K562 (cell line): ENCODE results near the gene GALNT17. TPM values are rescaled to one million over a fixed set of nuclear protein-coding genes. Genes with fewer than 3 reads are reported as not detected.

Experiments
- ATAC-seq: fragments of 200-7000 bp; cut with Tn5 transposase; 3 replicates; pipeline ENCODE4 v1.9.1; 2020; ENCODE audit warnings: moderate library complexity
- BruUV-seq: library from RNA; stranded (reverse); fragments of 400-500 nt; replicated peaks from 2 replicates; lab custom pipeline; 2021; lab: Mats Ljungman, UMichigan
- CTCF ChIA-PET: fragments of 300-600 bp; formaldehyde crosslinking; extraction: SDS; loops from one replicate; lab custom pipeline; 2021; ENCODE audit warnings: low intra/inter-chr PET ratio; lab: Yijun Ruan, JAX
- POLR2A ChIA-PET: fragments of 300-600, 350-650 bp; sonication (Branson Sonifier 250); formaldehyde crosslinking; extraction: SDS; loops from one replicate; lab custom pipeline; 2021; ENCODE audit warnings: antibody characterized with exemption, inconsistent platforms; lab: Yijun Ruan, JAX
- DNase-seq, 4 experiments: peaks; one replicate each; pipeline versions ENCODE4 v3.0.0 to v3.0.0-alpha.2; 2011 to 2018; ENCODE audit warnings: low spot score in 3 of 4, mixed read lengths in 3 of 4; ENCODE audit errors: extremely low read depth in 1 of 4
- FAIRE-seq: peaks from 2 replicates; lab custom pipeline; 2011; peaks lifted over from hg19 to GRCh38; lab: Jason Lieb, UNC
- H2AFZ ChIP-seq: 2 replicates; pipeline ENCODE4 v1.6.0; 2011; ENCODE audit warnings: low read depth, low read length, control low read depth, inconsistent platforms
- H3K27ac ChIP-seq: fragments of 200-600 bp; 3 replicates; pipeline ENCODE4 v1.8.0; 2011; ENCODE audit warnings: low read depth, mild to moderate bottlenecking, control low read depth, inconsistent platforms, low read length, moderate library complexity, mixed read lengths; ENCODE audit errors: extremely low read depth
- H3K27me3 ChIP-seq, 2 experiments: fragments of 300-600 bp in 1 of 2; 2 replicates in 1 of 2; 3 replicates in 1 of 2; pipeline versions ENCODE4 v1.6.0 to v1.8.0; 2011; ENCODE audit warnings: inconsistent platforms in 2 of 2, low read length in 2 of 2, mild to moderate bottlenecking in 1 of 2, mixed read lengths in 1 of 2, moderate library complexity in 1 of 2; ENCODE audit not compliant: control insufficient read depth in 2 of 2, insufficient read depth in 2 of 2
- H3K36me3 ChIP-seq: fragments of 300-600 bp; 3 replicates; pipeline ENCODE4 v1.8.0; 2011; ENCODE audit warnings: mild to moderate bottlenecking, low read length, inconsistent platforms; ENCODE audit not compliant: control insufficient read depth, insufficient read depth
- H3K4me1 ChIP-seq, 2 experiments: fragments of 200-600 bp in 1 of 2; replicated peaks in 1 of 2; 2 replicates in 1 of 2; 3 replicates in 1 of 2; pipeline versions ENCODE4 v1.5.1 to v1.8.0; 2011; ENCODE audit warnings: inconsistent platforms in 2 of 2, low read length in 2 of 2, mild to moderate bottlenecking in 1 of 2, mixed read lengths in 1 of 2, moderate library complexity in 1 of 2; ENCODE audit not compliant: control insufficient read depth in 2 of 2, insufficient read depth in 2 of 2
- H3K4me2 ChIP-seq: 2 replicates; pipeline ENCODE4 v1.6.1; 2011; ENCODE audit warnings: low read length, control low read depth, inconsistent platforms, mixed read lengths; ENCODE audit not compliant: insufficient read depth
- H3K4me3 ChIP-seq: fragments of 200-600 bp; sonication (generic), shearing (Covaris generic); 2 replicates; pipeline ENCODE4 v1.5.1; 2016; ENCODE audit warnings: control low read depth, inconsistent platforms
- H3K79me2 ChIP-seq: fragments of 200-600 bp; 3 replicates; pipeline ENCODE4 v1.8.0; 2011; ENCODE audit warnings: low read length, inconsistent platforms; ENCODE audit not compliant: control insufficient read depth, insufficient read depth
- H3K9ac ChIP-seq, 2 experiments: 2 replicates each; pipeline versions ENCODE4 v1.6.0 to v1.6.1; 2011; ENCODE audit warnings: low read depth in 2 of 2, low read length in 2 of 2, control low read depth in 1 of 2, inconsistent platforms in 1 of 2, mild to moderate bottlenecking in 1 of 2, mixed read lengths in 1 of 2; ENCODE audit not compliant: insufficient read depth in 1 of 2
- H3K9me1 ChIP-seq: one replicate; pipeline ENCODE4 v1.6.0; 2011; ENCODE audit warnings: inconsistent platforms, mild to moderate bottlenecking, low read length, moderate library complexity; ENCODE audit not compliant: control insufficient read depth, insufficient read depth
- H3K9me3 ChIP-seq: replicated peaks from 2 replicates; pipeline ENCODE4 v1.5.1; 2011; ENCODE audit warnings: low read depth, low read length, inconsistent platforms; ENCODE audit not compliant: control insufficient read depth, insufficient read depth
- H4K20me1 ChIP-seq: replicated peaks from 2 replicates; pipeline ENCODE4 v1.6.1; 2011; ENCODE audit warnings: low read length, inconsistent platforms, mixed read lengths; ENCODE audit not compliant: control insufficient read depth, insufficient read depth
- CC2D1A ChIP-seq: fragments of 450-650 bp; IDR thresholded peaks from 2 replicates; pipeline ENCODE4 v1.6.1; 2017; ENCODE audit warnings: mild to moderate bottlenecking
- CHCHD3 ChIP-seq: fragments of 250-450 bp; sonication (Bioruptor Pico); IDR thresholded peaks from 2 replicates; pipeline ENCODE4 v2.1.2; 2022; ENCODE audit warnings: mild to moderate bottlenecking
- CHD2 ChIP-seq: IDR thresholded peaks from 2 replicates; pipeline ENCODE4 v1.6.1; 2011; ENCODE audit warnings: low read depth, low read length
- ETV5 ChIP-seq: sonication (generic); formaldehyde crosslinking; IDR thresholded peaks from 2 replicates; pipeline ENCODE4 v1.4.0; 2020; ENCODE audit warnings: low read depth, mild to moderate bottlenecking, missing genetic modification reagents
- FOXJ3 ChIP-seq: sonication (generic); formaldehyde crosslinking; IDR thresholded peaks from 2 replicates; pipeline ENCODE4 v1.4.0; 2020; ENCODE audit warnings: mild to moderate bottlenecking, missing genetic modification reagents
- HDAC3 ChIP-seq: fragments of 450-650 bp; IDR thresholded peaks from 2 replicates; pipeline ENCODE4 v1.6.1; 2018; ENCODE audit warnings: borderline replicate concordance, mild to moderate bottlenecking, moderate library complexity; ENCODE audit not compliant: partially characterized antibody
- NFXL1 ChIP-seq: fragments of 450-650 bp; formaldehyde crosslinking; IDR thresholded peaks from 2 replicates; pipeline ENCODE4 v1.4.0; 2021; ENCODE audit warnings: mild to moderate bottlenecking
- NR2C1 ChIP-seq, 2 experiments: fragments of 450-650 bp; IDR thresholded peaks; 2 replicates each; pipeline ENCODE4 v1.6.1; 2017; ENCODE audit warnings: mild to moderate bottlenecking in 2 of 2, antibody characterized with exemption in 1 of 2, inconsistent platforms in 1 of 2, missing compliant biosample characterization in 1 of 2, missing genetic modification characterization in 1 of 2
- POLR2AphosphoS2 ChIP-seq: IDR thresholded peaks from 2 replicates; pipeline ENCODE4 v1.6.1; 2012; ENCODE audit warnings: low read length, improper control_type of control experiment
- RBM34 ChIP-seq: fragments of 200-400 bp; formaldehyde crosslinking; IDR thresholded peaks from 2 replicates; pipeline ENCODE4 v1.6.1; 2018; ENCODE audit warnings: low read length, borderline replicate concordance; ENCODE audit not compliant: insufficient read depth
- STAT5B ChIP-seq: fragments of 250-450 bp; sonication (Bioruptor Pico); IDR thresholded peaks from 2 replicates; pipeline ENCODE4 v1.8.0; 2021; ENCODE audit warnings: mild to moderate bottlenecking, inconsistent platforms
- TCF3 ChIP-seq: sonication (generic); formaldehyde crosslinking; IDR thresholded peaks from 2 replicates; pipeline ENCODE4 v1.4.0; 2020; ENCODE audit warnings: mild to moderate bottlenecking, missing genetic modification reagents
- ZNF3 ChIP-seq: fragments of 250-450 bp; sonication (Bioruptor Pico); IDR thresholded peaks from 2 replicates; pipeline ENCODE4 v1.5.0; 2021; ENCODE audit warnings: mild to moderate bottlenecking, moderate library complexity
- WGBS: fragments of 100-300 bp; shearing (Covaris generic); methylation state at CpG from one replicate; pipeline ENCODE4 v1.1.6; 2016; ENCODE audit warnings: low coverage, mixed read lengths; ENCODE audit not compliant: insufficient coverage; ENCODE audit errors: missing lambda C conversion rate; 5-methylcytosine and 5-hydroxymethylcytosine counted together
- in situ Hi-C: fragments of 300-500 bp; cut with MboI; formaldehyde crosslinking; loops from 4 replicates; pipeline ENCODE4 v1.15.0; 2018; ENCODE audit warnings: inconsistent platforms, mixed read lengths
- intact Hi-C: fragments of 100-400 bp; cut with micrococcal nuclease; formaldehyde crosslinking; loops from 2 replicates; pipeline ENCODE4 v1.14.2; 2022
- polyA plus RNA-seq, 8 experiments: library from polyadenylated mRNA; depleted of rRNA in 4 of 8; stranded (reverse) in 5 of 8; unstranded in 3 of 8; fragments of >200 nt; fragmentation: Nextera tagmentation in 2 of 8; fragmentation: Illumina TruSeq in 1 of 8; extraction: Ambion mirVana in 2 of 8; extraction: Trizol in 1 of 8; gene quantifications; 2 replicates each; pipeline versions ENCODE4 v1.2.1 to v1.2.3, GENCODE V29; 2011 to 2014; ENCODE audit warnings: inconsistent platforms in 1 of 8, missing spikeins in 1 of 8
- total RNA-seq, 7 experiments: library from RNA; depleted of rRNA in 6 of 7; stranded (reverse); fragments of >200 nt in 6 of 7; fragmentation: Illumina TruSeq in 2 of 7; extraction: Trizol in 2 of 7; gene quantifications; 2 replicates each; pipeline versions ENCODE4 v1.2.1 to v1.2.3, GENCODE V29; 2011 to 2021; ENCODE audit warnings: low replicate concordance in 1 of 7
- TF ChIP-seq, protein P1 (sequence below), 2 experiments: fragments of 450-650 bp; IDR thresholded peaks; 2 replicates each; pipeline ENCODE4 v1.6.1; 2016
- TF ChIP-seq, protein P2 (sequence below): fragments of 450-650 bp; IDR thresholded peaks from 2 replicates; pipeline ENCODE4 v1.7.0; 2016; ENCODE audit warnings: borderline replicate concordance

Gene GALNT17
- total and polyA plus RNA-seq, 9 of the 15 experiments (the other 6 are each of a cell fraction or from before 2014, with no cell fraction given), result not detected

DNA sequence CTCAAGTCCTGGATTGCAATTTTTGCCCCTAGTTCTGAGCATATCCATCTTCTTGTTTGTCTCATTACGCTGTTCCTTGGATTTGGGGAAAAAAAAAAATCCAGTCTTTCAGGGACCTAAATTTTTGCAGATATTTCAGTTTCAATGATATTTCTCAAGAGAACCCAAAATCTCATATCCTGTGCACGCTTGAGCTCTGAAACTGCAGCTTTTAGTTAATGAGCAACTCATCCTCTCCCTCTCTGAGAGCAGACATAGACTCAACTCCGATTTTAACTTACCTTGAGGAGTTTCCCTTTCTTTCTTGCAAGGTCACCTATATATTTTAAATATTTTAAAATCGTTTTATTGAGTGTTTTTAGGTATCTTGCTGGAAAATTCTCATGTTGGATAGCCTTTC lies 200.3 kb downstream of the GALNT17 start:
- ATAC-seq (no peak), FAIRE-seq (no peak), DNase-seq (no peak)
- BruUV-seq, result no TSS peak
- Histone ChIP-seq H4K20me1 (no peaks in the 10 kb centered on the region), H3K36me3 (no peaks in the 10 kb centered on the region), H3K4me2 (no peak overlapping the region), H3K79me2 (no peaks in the 10 kb centered on the region), H3K9me1 (no peaks in the 10 kb centered on the region), H3K4me3 (no peak overlapping the region), H2AFZ (no peak overlapping the region), H3K27me3 (no peaks in the 10 kb centered on the region; a peak in 1 of 5 replicates), H3K4me1 (no peaks in the 10 kb centered on the region), H3K27ac (no peak overlapping the region), H3K9ac (no peak overlapping the region), H3K9me3 (no peaks in the 10 kb centered on the region)
- intact Hi-C loops (no loop called here), in situ Hi-C loops (no loop called here)
- POLR2A ChIA-PET, result interaction anchor here (0.5 kb wide), 1 partner anchor 69 kb away, joined by 3 read pairs; no protein-coding TSS in a partner anchor
- WGBS, result 0% methylated on average over 4 of the region's 4 CpGs
- TF ChIP-seq STAT5B (no peak), NR2C1 (IDR thresholded peaks at IDR 0.05) (no peak), NR2C1 (tag; IDR thresholded peaks at IDR 0.05) (no peak)
- CTCF ChIA-PET, result interaction anchor here (0.5 kb wide), 1 partner anchor 63 kb away, joined by 3 read pairs; no protein-coding TSS in a partner anchor

DNA sequence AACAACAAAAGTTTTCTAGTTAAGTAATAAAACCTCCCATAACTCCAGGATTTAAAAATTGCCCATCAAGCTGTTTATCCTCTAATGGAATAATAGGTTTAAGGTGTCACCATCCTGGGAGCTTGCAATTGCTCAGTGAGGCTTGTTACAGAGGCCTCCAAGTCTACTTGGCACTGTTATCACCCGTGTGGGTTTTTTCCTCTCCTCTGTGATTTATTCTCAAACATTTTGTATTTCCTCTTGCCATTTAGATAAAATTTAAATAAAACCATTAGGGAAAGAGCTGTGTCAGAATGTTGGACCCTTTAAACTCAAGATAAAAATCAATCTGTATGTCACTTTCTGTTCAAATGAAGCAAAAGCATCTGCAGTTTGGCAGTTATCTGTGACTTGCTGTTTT lies 202.6 kb downstream of the GALNT17 start:
- H2AFZ ChIP-seq, result no peak overlapping the region
- no peaks in the 10 kb centered on the region for H3K4me1 ChIP-seq
- H3K9me1 ChIP-seq, result no peaks in the 10 kb centered on the region
- H3K27me3 ChIP-seq, result no peaks in the 10 kb centered on the region; a peak in 1 of 5 replicates
- ATAC-seq, result no peak
- intact Hi-C loops, result no loop called here
- H3K9me3 ChIP-seq, result no peaks in the 10 kb centered on the region
- TF ChIP-seq TCF3 (CRISPR knock-in tag) (no peak), CHD2 (no peak), ZNF3 (CRISPR knock-in tag) (no peak), CC2D1A (no peak), HDAC3 (no peak), POLR2AphosphoS2 (no peak), ETV5 (CRISPR knock-in tag) (no peak), CHCHD3 (CRISPR knock-in tag) (no peak), NFXL1 (CRISPR knock-in tag) (no peak), RBM34 (no peak), FOXJ3 (CRISPR knock-in tag) (no peak)
- TF ChIP-seq, protein P1, sequence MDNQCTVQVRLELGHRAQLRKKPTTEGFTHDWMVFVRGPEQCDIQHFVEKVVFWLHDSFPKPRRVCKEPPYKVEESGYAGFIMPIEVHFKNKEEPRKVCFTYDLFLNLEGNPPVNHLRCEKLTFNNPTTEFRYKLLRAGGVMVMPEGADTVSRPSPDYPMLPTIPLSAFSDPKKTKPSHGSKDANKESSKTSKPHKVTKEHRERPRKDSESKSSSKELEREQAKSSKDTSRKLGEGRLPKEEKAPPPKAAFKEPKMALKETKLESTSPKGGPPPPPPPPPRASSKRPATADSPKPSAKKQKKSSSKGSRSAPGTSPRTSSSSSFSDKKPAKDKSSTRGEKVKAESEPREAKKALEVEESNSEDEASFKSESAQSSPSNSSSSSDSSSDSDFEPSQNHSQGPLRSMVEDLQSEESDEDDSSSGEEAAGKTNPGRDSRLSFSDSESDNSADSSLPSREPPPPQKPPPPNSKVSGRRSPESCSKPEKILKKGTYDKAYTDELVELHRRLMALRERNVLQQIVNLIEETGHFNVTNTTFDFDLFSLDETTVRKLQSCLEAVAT (IDR thresholded peaks at IDR 0.05), result no peak
- TF ChIP-seq, protein P2, sequence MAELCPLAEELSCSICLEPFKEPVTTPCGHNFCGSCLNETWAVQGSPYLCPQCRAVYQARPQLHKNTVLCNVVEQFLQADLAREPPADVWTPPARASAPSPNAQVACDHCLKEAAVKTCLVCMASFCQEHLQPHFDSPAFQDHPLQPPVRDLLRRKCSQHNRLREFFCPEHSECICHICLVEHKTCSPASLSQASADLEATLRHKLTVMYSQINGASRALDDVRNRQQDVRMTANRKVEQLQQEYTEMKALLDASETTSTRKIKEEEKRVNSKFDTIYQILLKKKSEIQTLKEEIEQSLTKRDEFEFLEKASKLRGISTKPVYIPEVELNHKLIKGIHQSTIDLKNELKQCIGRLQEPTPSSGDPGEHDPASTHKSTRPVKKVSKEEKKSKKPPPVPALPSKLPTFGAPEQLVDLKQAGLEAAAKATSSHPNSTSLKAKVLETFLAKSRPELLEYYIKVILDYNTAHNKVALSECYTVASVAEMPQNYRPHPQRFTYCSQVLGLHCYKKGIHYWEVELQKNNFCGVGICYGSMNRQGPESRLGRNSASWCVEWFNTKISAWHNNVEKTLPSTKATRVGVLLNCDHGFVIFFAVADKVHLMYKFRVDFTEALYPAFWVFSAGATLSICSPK, result no peak
- no peak for FAIRE-seq
- in situ Hi-C loops, result no loop called here
- no peaks in the 10 kb centered on the region for H4K20me1 ChIP-seq
- H3K9ac ChIP-seq, result no peak overlapping the region
- no TSS peak for BruUV-seq
- no peak overlapping the region for H3K4me2 ChIP-seq
- DNase-seq, result no peak
- ChIA-PET POLR2A (no interaction called here), CTCF (no interaction called here)
- H3K27ac ChIP-seq, result no peak overlapping the region
- H3K79me2 ChIP-seq, result no peaks in the 10 kb centered on the region
- H3K4me3 ChIP-seq, result no peak overlapping the region
- no peaks in the 10 kb centered on the region for H3K36me3 ChIP-seq
- WGBS, result 0% methylated on average over 1 of the region's 1 CpG
